Rectal smooth muscle tissue (tissue), 1 donor: ENCODE results near the gene LCN15.
A peak's percentile ranks its signal among the peaks of the same experiment; 100 is the strongest.
"Not testable (repeated sequence)": the region's sequence is repeated elsewhere in the genome, so short reads cannot be mapped to it uniquely, and the experiment has no call there.

Experiments used
- H3K27ac ChIP-seq: one replicate; pipeline ENCODE4 v1.7.0; 2013; ENCODE audit warnings: low read depth, low read length, inconsistent platforms
- H3K27me3 ChIP-seq: one replicate; pipeline ENCODE4 v1.7.0; 2013; ENCODE audit warnings: low read length; ENCODE audit not compliant: control insufficient read depth, insufficient read depth
- H3K36me3 ChIP-seq: one replicate; pipeline ENCODE4 v1.7.0; 2013; ENCODE audit warnings: low read length; ENCODE audit not compliant: control insufficient read depth, insufficient read depth
- H3K4me1 ChIP-seq: one replicate; pipeline ENCODE4 v1.7.0; 2013; ENCODE audit warnings: low read length; ENCODE audit not compliant: control insufficient read depth, insufficient read depth
- H3K4me3 ChIP-seq: one replicate; pipeline ENCODE4 v1.7.0; 2013; ENCODE audit warnings: low read length
- H3K9ac ChIP-seq: one replicate; pipeline ENCODE4 v1.7.0; 2013; ENCODE audit warnings: low read length

Gene LCN15

GRCh38 chr9:136790640-136791515, 26.6 kb upstream of the LCN15 start, which contains the start of gene TMEM141:
Gene TMEM141, plus strand, starts transcription at chr9:136791344. Its CDS starts 27 bp downstream, at chr9:136791371.
- H3K4me1 ChIP-seq = peaks cover 9% of the 10 kb centered on the region
- H3K9ac ChIP-seq = peak within 1 kb of the TSS; percentile 80
- no peaks in the 10 kb centered on the region for H3K27me3 ChIP-seq
- H3K27ac ChIP-seq = peak within 1 kb of the TSS; percentile 88
- peak within 1 kb of the TSS; percentile 92 for H3K4me3 ChIP-seq
- H3K36me3 ChIP-seq = no peaks in the 10 kb centered on the region

GRCh38 chr9:136789523-136789937, 25.2 kb upstream of the LCN15 start:
- Histone ChIP-seq H3K36me3 (no peaks in the 10 kb centered on the region), H3K9ac (no peak overlapping the region), H3K27me3 (no peaks in the 10 kb centered on the region), H3K4me3 (no peak overlapping the region), H3K4me1 (peaks cover 9% of the 10 kb centered on the region), H3K27ac (no peak overlapping the region)

GRCh38 chr9:136788644-136789522, 24.6 kb upstream of the LCN15 start:
- H3K9ac ChIP-seq, H3K27me3 ChIP-seq, H3K4me3 ChIP-seq, H3K4me1 ChIP-seq, H3K27ac ChIP-seq, H3K36me3 ChIP-seq: not testable (repeated sequence)

GRCh38 chr9:136787690-136788400, 23.5 kb upstream of the LCN15 start:
- H3K27ac ChIP-seq = no peak overlapping the region
- no peak overlapping the region for H3K9ac ChIP-seq
- no peak overlapping the region for H3K4me3 ChIP-seq
- H3K4me1 ChIP-seq = peaks cover 9% of the 10 kb centered on the region
- no peaks in the 10 kb centered on the region for H3K27me3 ChIP-seq
- H3K36me3 ChIP-seq = no peaks in the 10 kb centered on the region

- not testable (repeated sequence) for H3K9ac ChIP-seq, H3K4me3 ChIP-seq, H3K27ac ChIP-seq
Observed at GRCh38 chr9:136786983-136787382, 22.7 kb upstream of the LCN15 start.

GRCh38 chr9:136786451-136786850, 22.1 kb upstream of the LCN15 start:
- no peaks in the 10 kb centered on the region for H3K36me3 ChIP-seq
- H3K27ac ChIP-seq = no peak overlapping the region
- H3K4me3 ChIP-seq = no peak overlapping the region
- no peak overlapping the region for H3K9ac ChIP-seq
- H3K4me1 ChIP-seq = peaks cover 6% of the 10 kb centered on the region
- H3K27me3 ChIP-seq = no peaks in the 10 kb centered on the region

More at GRCh38 chr9:136786983-136787382, 22.7 kb upstream of the LCN15 start:
- H3K4me1 ChIP-seq, H3K36me3 ChIP-seq, H3K27me3 ChIP-seq: not testable (repeated sequence)

GRCh38 chr9:136785565-136786355, 21.4 kb upstream of the LCN15 start:
- H3K27ac ChIP-seq, H3K4me3 ChIP-seq, H3K4me1 ChIP-seq, H3K27me3 ChIP-seq, H3K36me3 ChIP-seq, H3K9ac ChIP-seq: not testable (repeated sequence)

GRCh38 chr9:136784997-136785361, 20.7 kb upstream of the LCN15 start:
- no peak overlapping the region for H3K9ac ChIP-seq
- no peak overlapping the region for H3K4me3 ChIP-seq
- no peaks in the 10 kb centered on the region for H3K36me3 ChIP-seq
- no peak overlapping the region for H3K27ac ChIP-seq
- H3K27me3 ChIP-seq = no peaks in the 10 kb centered on the region
- peaks cover under 1% of the 10 kb centered on the region for H3K4me1 ChIP-seq

GRCh38 chr9:136784249-136784996, 20.1 kb upstream of the LCN15 start:
- no peak overlapping the region for H3K4me3 ChIP-seq
- no peaks in the 10 kb centered on the region for H3K4me1 ChIP-seq
- no peak overlapping the region for H3K9ac ChIP-seq
- H3K36me3 ChIP-seq = no peaks in the 10 kb centered on the region
- no peak overlapping the region for H3K27ac ChIP-seq
- H3K27me3 ChIP-seq = no peaks in the 10 kb centered on the region

- no peak overlapping the region for H3K9ac ChIP-seq
- no peak overlapping the region for H3K27ac ChIP-seq
- no peaks in the 10 kb centered on the region for H3K27me3 ChIP-seq
- no peaks in the 10 kb centered on the region for H3K36me3 ChIP-seq
- no peaks in the 10 kb centered on the region for H3K4me1 ChIP-seq
- no peak overlapping the region for H3K4me3 ChIP-seq
Observed at GRCh38 chr9:136782452-136782851, 18.1 kb upstream of the LCN15 start.

- Histone ChIP-seq H3K27ac (no peak overlapping the region), H3K4me1 (no peaks in the 10 kb centered on the region), H3K27me3 (no peaks in the 10 kb centered on the region), H3K9ac (no peak overlapping the region), H3K4me3 (no peak overlapping the region), H3K36me3 (no peaks in the 10 kb centered on the region)
Observed at GRCh38 chr9:136779808-136780207, 15.5 kb upstream of the LCN15 start.
